GM12873 (cell line): ENCODE data around the gene CASK.

Source experiments
- CTCF ChIP-seq: IDR thresholded peaks from 2 replicates; pipeline ENCODE4 v1.5.1; 2012; ENCODE audit warnings: low read depth, mild to moderate bottlenecking, moderate library complexity, low read length, control low read depth; ENCODE audit not compliant: insufficient read depth; ENCODE audit errors: missing control alignments

CASK gene

GRCh38 chrX:41502004-41502403 is 421.4 kb downstream of the CASK start:
- no peak for TF ChIP-seq CTCF

- no peak for TF ChIP-seq CTCF
These were observed 423.4 kb downstream of the CASK start for GRCh38 chrX:41499984-41500383.

GRCh38 chrX:41499195-41499594 is 424.2 kb downstream of the CASK start:
- TF ChIP-seq CTCF, result no peak

GRCh38 chrX:41491267-41492004 is 431.9 kb downstream of the CASK start:
- no peak for TF ChIP-seq CTCF

- no peak for TF ChIP-seq CTCF
These were observed 432.9 kb downstream of the CASK start for GRCh38 chrX:41490446-41490845.

GRCh38 chrX:41482154-41482850 is 441.1 kb downstream of the CASK start:
- no peak for TF ChIP-seq CTCF

GRCh38 chrX:41481264-41482109 is 441.9 kb downstream of the CASK start:
- peak; percentile 72 for TF ChIP-seq CTCF
